C4-2B (cell line): Measurements from ENCODE around the gene PHKB.

Experiments
- H3K27ac ChIP-seq: fragments of 450-650 bp; 2 replicates; pipeline ENCODE4 v1.5.1; 2017
- ZFX ChIP-seq: fragments of 450-650 bp; IDR thresholded peaks from 2 replicates; pipeline ENCODE4 v1.6.1; 2017
- TF ChIP-seq, protein P1 (sequence below): fragments of 450-650 bp; conservative IDR thresholded peaks from 2 replicates; pipeline ENCODE4 v1.5.1; 2017; ENCODE audit warnings: mild to moderate bottlenecking

PHKB gene

DNA sequence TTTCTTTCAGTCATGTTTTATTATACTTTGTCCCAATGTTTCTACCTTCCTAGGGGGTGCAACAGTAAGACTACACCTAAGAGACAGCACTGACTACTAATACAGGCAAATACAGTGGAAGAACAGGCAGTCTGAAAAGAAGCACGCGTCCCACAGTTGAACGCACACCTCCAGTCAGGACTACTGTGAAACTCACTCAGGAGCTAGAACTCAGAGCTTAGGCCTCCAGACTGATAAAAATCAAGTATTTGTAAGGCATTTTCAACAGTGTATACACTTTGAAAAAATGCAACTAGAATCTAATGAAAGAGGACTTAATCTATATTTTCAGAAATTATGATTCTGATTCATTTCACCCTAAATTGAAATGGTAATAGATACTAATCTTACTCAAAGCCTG lies 14.7 kb upstream of the PHKB start:
- no peak overlapping the region for H3K27ac ChIP-seq
- TF ChIP-seq, protein P1, sequence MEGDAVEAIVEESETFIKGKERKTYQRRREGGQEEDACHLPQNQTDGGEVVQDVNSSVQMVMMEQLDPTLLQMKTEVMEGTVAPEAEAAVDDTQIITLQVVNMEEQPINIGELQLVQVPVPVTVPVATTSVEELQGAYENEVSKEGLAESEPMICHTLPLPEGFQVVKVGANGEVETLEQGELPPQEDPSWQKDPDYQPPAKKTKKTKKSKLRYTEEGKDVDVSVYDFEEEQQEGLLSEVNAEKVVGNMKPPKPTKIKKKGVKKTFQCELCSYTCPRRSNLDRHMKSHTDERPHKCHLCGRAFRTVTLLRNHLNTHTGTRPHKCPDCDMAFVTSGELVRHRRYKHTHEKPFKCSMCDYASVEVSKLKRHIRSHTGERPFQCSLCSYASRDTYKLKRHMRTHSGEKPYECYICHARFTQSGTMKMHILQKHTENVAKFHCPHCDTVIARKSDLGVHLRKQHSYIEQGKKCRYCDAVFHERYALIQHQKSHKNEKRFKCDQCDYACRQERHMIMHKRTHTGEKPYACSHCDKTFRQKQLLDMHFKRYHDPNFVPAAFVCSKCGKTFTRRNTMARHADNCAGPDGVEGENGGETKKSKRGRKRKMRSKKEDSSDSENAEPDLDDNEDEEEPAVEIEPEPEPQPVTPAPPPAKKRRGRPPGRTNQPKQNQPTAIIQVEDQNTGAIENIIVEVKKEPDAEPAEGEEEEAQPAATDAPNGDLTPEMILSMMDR = no peak
- TF ChIP-seq ZFX = no peak

DNA sequence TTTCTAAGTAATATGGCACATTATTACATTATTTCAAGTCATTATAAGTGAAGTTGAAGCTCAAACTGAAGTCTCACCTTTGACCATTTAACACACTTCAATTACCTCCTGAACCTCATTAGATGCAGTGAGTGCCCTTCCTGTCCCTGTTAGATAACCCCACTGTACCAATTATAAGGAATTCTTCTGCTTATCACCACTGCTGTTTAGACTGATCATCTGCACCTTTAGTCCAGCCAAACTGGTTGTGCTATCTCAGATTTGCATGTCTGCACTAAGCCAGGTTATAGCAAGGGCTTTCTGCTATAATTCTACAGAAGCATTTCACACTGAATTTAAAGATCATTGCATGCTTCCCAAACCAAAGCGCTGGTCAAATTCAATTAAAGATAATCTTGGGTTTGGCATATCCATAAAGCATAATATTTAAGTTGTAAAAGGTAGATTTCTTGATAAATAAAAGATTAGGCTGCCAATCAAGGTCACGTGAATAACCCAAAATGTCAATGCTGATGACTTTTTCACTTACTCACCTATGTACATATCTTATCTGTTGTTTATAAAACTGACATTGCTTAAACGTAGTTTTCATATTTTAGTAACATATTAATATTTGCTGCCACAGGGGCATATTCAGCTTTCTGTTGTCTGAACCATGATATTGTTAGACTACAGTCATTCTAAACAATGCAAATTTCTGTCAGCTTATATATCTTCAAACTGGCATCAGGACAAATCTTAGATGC lies 12.1 kb upstream of the PHKB start:
- TF ChIP-seq, protein P1 = no peak
- no peak for TF ChIP-seq ZFX
- no peak overlapping the region for H3K27ac ChIP-seq

DNA sequence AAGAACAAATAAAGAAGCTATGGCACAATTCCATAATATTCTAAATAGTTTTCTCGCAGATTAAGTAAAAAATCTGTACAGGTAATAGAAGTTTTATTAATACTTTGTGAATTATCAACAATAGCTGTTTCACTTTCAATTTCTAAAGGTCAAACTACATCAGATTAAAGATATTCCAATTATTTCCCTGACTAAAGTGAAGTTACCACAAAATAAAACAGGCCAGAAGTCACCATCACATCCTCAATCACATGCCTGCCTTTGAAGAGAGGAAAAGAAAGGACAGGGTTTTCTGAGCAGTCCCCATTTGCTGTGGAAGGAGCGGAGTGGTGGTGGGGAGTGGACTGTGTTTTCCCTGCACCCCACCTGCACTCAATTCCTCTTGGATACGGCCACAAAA lies 11.3 kb upstream of the PHKB start:
- TF ChIP-seq ZFX = no peak
- TF ChIP-seq, protein P1 = no peak

DNA sequence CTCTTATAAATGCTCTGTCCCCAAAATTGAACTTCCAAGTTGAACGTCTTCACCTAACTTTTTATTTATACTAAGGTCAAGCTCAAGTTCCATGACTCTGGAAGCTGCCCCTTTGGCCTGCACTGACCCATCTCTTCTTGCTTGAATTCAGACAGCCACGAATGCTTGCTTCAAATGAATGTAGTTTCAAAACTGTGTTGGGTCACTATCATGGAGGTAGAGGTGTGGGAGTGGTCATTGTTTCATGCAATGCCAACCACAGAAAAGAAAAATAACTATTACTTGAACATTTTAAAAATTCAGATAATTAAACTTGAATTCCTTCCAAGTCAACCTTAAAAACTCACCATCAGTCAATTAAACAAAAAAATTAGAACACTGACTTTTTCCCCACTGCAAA lies 2.8 kb upstream of the PHKB start:
- H3K27ac ChIP-seq = no peak overlapping the region

More for the DNA sequence above, 11.3 kb upstream of the PHKB start:
- no peak overlapping the region for H3K27ac ChIP-seq

DNA sequence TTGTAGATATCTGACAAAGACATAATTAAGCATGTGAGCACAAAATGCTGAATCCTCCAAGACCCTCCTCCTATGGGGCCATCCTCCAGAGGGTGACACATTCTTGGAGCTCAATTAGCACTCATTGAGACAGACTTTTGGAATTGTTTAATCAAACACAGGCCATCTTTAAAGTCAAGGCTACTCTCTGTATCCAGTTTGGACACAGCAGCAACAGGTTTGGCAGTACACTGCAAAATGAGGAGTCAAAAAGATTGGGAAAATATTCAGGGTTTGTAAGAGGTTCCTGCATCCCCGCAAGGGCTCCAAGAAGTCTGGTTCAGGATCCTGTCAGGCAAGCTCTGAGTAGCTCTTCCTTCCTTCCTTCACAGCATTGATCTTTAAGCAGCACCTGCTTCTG lies 1.5 kb upstream of the PHKB start:
- no peak for TF ChIP-seq ZFX
- TF ChIP-seq, protein P1 = no peak
- H3K27ac ChIP-seq = peak overlapping the region; percentile 91; the same call in 1 of the 2 replicates

More for the DNA sequence above, 2.8 kb upstream of the PHKB start:
- no peak for TF ChIP-seq ZFX
- TF ChIP-seq, protein P1 = no peak

DNA sequence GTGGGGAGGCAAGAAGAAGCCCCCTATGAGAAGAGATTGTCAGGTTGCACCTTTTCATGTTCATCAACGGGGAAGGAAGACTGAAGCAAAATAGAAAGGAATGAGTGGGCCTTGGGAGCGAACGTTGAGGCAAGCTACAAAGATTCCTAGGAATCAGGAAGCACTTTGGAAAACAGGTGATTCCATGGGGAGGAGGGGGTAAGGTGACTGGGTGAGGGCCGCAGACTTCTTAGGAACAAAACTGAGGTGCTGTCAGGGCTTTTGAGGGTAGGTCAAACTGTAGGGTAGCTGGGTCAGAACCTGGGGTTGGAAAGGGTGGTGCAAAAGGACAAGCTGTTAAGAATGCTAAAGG lies 796 bp upstream of the PHKB start:
- H3K27ac ChIP-seq = peak overlapping the region; percentile 91
- no peak for TF ChIP-seq ZFX
- TF ChIP-seq, protein P1 = no peak

DNA sequence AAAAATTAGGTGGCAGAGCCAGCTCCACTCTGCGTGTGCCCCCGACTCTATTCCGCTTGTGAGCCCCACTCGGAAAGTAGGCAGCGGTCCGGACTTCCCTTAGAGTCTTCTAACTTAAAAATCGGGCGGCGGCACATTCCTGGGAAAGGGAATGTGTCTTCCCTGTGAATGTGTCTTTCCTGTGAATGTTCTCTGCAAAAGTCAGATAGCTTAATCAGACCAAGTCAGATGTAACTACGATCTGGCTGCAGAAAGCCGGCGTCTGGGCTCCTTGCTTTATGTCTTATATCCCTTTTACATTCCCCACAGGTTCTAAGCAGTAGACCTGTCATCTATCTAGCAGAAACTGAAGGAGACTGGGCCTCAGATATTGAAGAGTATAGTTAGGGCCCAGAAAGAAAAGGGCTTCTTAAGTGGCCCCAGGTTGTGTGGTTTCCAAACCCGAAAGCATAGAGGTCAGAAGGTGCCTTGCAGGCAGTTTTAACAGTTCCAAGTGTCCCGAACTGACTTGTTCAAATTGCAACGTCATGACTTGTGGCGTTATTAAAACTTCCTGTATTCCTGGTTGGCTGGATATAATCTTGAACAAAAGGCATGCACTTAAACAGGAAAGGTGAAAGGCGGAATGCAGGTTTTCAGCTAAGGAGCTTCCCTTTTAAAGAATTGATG lies 601 bp downstream of the PHKB start:
- TF ChIP-seq, protein P1 = peak; percentile 4; the same call in 1 of the 2 replicates
- TF ChIP-seq ZFX = no peak; the same call in 1 of the 2 replicates
- H3K27ac ChIP-seq = peak overlapping the region; percentile 91
